Spleen (tissue), 11 donors: ENCODE results near the gene KCNJ10. TPM values are rescaled to one million over a fixed set of nuclear protein-coding genes. Genes with fewer than 3 reads are reported as not detected.

ENCODE experiments used
- DNase-seq: peaks from one replicate; pipeline ENCODE4 v3.0.0-alpha.2; 2020
- H3K27ac ChIP-seq, 8 donors: fragments of 200-600 bp; sonication (generic) in 7 of 8; 1 replicate in 4 of 8; 2 replicates in 4 of 8; pipeline versions ENCODE4 v1.5.0 to v1.8.0; 2016 to 2021; ENCODE audit warnings: inconsistent platforms in 4 of 8, mild to moderate bottlenecking in 4 of 8, moderate library complexity in 1 of 8
- H3K27me3 ChIP-seq, 7 donors: fragments of 200-600 bp; sonication (generic) in 6 of 7; replicated peaks in 1 of 7; 1 replicate in 4 of 7; 2 replicates in 3 of 7; pipeline versions ENCODE4 v1.5.0 to v1.8.0; 2016 to 2021; ENCODE audit warnings: inconsistent platforms in 3 of 7, mild to moderate bottlenecking in 1 of 7
- H3K36me3 ChIP-seq, 6 donors: fragments of 200-600 bp; sonication (generic) in 5 of 6; 1 replicate in 4 of 6; 2 replicates in 2 of 6; pipeline versions ENCODE4 v1.5.0 to v1.8.0; 2016 to 2021; ENCODE audit warnings: inconsistent platforms in 2 of 6
- H3K4me1 ChIP-seq, 6 donors: fragments of 200-600 bp; sonication (generic) in 5 of 6; 1 replicate in 3 of 6; 2 replicates in 3 of 6; pipeline versions ENCODE4 v1.5.0 to v1.8.0; 2016 to 2021; ENCODE audit warnings: inconsistent platforms in 3 of 6
- H3K4me3 ChIP-seq, 8 donors: fragments of 200-600 bp; sonication (generic) in 7 of 8; 1 replicate in 4 of 8; 2 replicates in 4 of 8; pipeline versions ENCODE4 v1.5.0 to v1.8.0; 2016 to 2021; ENCODE audit warnings: inconsistent platforms in 4 of 8, mild to moderate bottlenecking in 4 of 8, moderate library complexity in 2 of 8
- H3K9me3 ChIP-seq, 8 donors: fragments of 200-600 bp; sonication (generic) in 7 of 8; 1 replicate in 4 of 8; 2 replicates in 4 of 8; pipeline versions ENCODE4 v1.5.0 to v1.8.0; 2016 to 2021; ENCODE audit warnings: inconsistent platforms in 4 of 8
- CTCF ChIP-seq, 11 experiments: fragments of 200-600 bp in 7 of 11; fragments of 450-650 bp in 4 of 11; sonication (generic) in 4 of 11; IDR thresholded peaks in 8 of 11; conservative IDR thresholded peaks in 3 of 11; 1 replicate in 7 of 11; 2 replicates in 4 of 11; pipeline versions ENCODE4 v1.4.0 to v1.8.0; 2016 to 2021; ENCODE audit warnings: antibody characterized with exemption in 11 of 11, inconsistent platforms in 4 of 11, mild to moderate bottlenecking in 1 of 11
- POLR2A ChIP-seq, 3 donors: fragments of 450-650 bp; IDR thresholded peaks; one replicate each; pipeline ENCODE4 v1.5.1; 2017; ENCODE audit warnings: antibody characterized with exemption in 3 of 3, mild to moderate bottlenecking in 1 of 3
- POLR2AphosphoS5 ChIP-seq, 3 donors: sonication (generic); formaldehyde crosslinking; IDR thresholded peaks; one replicate each; pipeline ENCODE4 v1.5.1; 2017; ENCODE audit warnings: antibody characterized with exemption in 3 of 3
- WGBS, 5 donors: extraction: QIAGEN DNeasy Blood & Tissue Kit in 3 of 5; methylation state at CpG; one replicate each; pipeline versions ENCODE4 v1.1.5 to v1.1.7; 2013 to 2018; 5-methylcytosine and 5-hydroxymethylcytosine counted together
- intact Hi-C: fragments of 100-400 bp; cut with DNase I; formaldehyde crosslinking; loops from one replicate; pipeline ENCODE4 v1.15.0; 2023; ENCODE audit warnings: low total_unique reads
- polyA plus RNA-seq, 3 donors: library from polyadenylated mRNA; stranded (reverse); fragments of 200-250 nt; gene quantifications; one replicate each; pipeline ENCODE4 v1.2.1, GENCODE V29; 2013
- total RNA-seq, 7 donors: library from RNA; depleted of rRNA in 3 of 7; stranded (reverse); fragments of >200 nt in 3 of 7; fragmentation: NEBNext Ultra II Directional in 4 of 7; extraction: Animal tissue kit (Norgen Biotek cat#: 25700) in 4 of 7; gene quantifications; one replicate each; pipeline versions ENCODE4 v1.1.0 to v1.2.1, GENCODE V29; 2016 to 2021
- donor health status: healthy with polysubstance abuse.
- donor health status: DM: no; HTN: no; CAD: no; lungs with moderate emphysema.
- donor health status: DM: no; HTN: no; CAD: no.
- donor health status: Bipolar disorder and iron deficiency.
- donor health status: healthy.
- donor health status: DM: no; HTN: no; CAD: no.
- donor health status: DM: yes; HTN: yes; CAD: no.

KCNJ10 gene
- total and polyA plus RNA-seq, 10 donors: 3.7 to 30.8 (median 14.2) TPM

GRCh38 chr1:160031365-160032164, 38.4 kb downstream of the KCNJ10 start, which contains the start of gene PIGM:
Gene PIGM, minus strand, starts transcription at chr1:160031990. Its CDS starts 251 bp downstream, at chr1:160031739.
- peak within 1 kb of the TSS; percentile 55 to 83 (median 75) for H3K27ac ChIP-seq
- peaks cover 22 to 49% (median 31%) of the 10 kb centered on the region in 6 donors for H3K4me1 ChIP-seq
- H3K36me3 ChIP-seq: no peaks in the 10 kb centered on the region
- TF ChIP-seq CTCF (IDR thresholded peaks at IDR 0.05 in 8 of 11, conservative IDR thresholded peaks at IDR 0.05 in 3 of 11) (peak in 1 of 11 experiments; percentile 26), POLR2A (IDR thresholded peaks at IDR 0.05) (no peak), POLR2AphosphoS5 (IDR thresholded peaks at IDR 0.05) (peak; percentile 86 to 93 (median 91))
- intact Hi-C loops: no loop called here
- peak; percentile 97 for DNase-seq
- 0% methylated on average over 40 to 60 of the region's 60 CpGs for WGBS, 5 donors
- H3K27me3 ChIP-seq: no peaks in the 10 kb centered on the region
- H3K9me3 ChIP-seq: no peaks in the 10 kb centered on the region
- H3K4me3 ChIP-seq: peak within 1 kb of the TSS; percentile 79 to 86 (median 83)

GRCh38 chr1:160030657-160031364, 39.1 kb downstream of the KCNJ10 start:
- Histone ChIP-seq H3K27me3 (no peaks in the 10 kb centered on the region), H3K27ac (peak overlapping the region; percentile 55 to 83 (median 75)), H3K4me3 (peak overlapping the region; percentile 79 to 86 (median 83)), H3K36me3 (no peaks in the 10 kb centered on the region), H3K9me3 (no peaks in the 10 kb centered on the region), H3K4me1 (peaks cover 22 to 49% (median 31%) of the 10 kb centered on the region in 6 donors)
- 10 to 14% (median 12%) methylated on average over 23 of the region's 23 CpGs for WGBS, 5 donors
- DNase-seq: no peak
- TF ChIP-seq POLR2A (IDR thresholded peaks at IDR 0.05): no peak
- TF ChIP-seq POLR2AphosphoS5 (IDR thresholded peaks at IDR 0.05): no peak
- no peak for TF ChIP-seq CTCF (IDR thresholded peaks at IDR 0.05 in 8 of 11, conservative IDR thresholded peaks at IDR 0.05 in 3 of 11)
- intact Hi-C loops: no loop called here

DNA sequence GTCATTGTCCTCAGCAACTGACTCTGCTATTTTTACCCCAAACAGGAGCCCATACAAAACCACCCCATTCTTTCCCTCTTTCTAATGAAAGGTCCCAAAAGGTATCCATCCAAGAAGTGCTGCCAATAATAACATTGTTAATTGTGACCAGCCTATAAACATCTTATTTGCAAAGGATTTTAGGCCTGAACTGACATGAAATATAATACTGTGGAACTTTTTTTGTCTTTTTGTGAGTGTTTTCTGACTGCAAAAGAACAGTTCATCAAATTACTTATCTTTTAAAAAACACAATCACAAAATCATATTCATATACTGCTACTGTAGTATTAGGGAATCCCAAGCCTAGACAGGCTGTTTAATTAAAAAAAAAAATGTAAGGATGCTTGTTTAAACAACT, 41.5 kb downstream of the KCNJ10 start:
- H3K36me3 ChIP-seq: no peaks in the 10 kb centered on the region
- intact Hi-C loops: no loop called here
- no peak for DNase-seq
- H3K4me3 ChIP-seq: no peak overlapping the region
- no peak overlapping the region for H3K27ac ChIP-seq
- peaks cover 22 to 65% (median 36%) of the 10 kb centered on the region in 6 donors for H3K4me1 ChIP-seq
- TF ChIP-seq CTCF (IDR thresholded peaks at IDR 0.05 in 8 of 11, conservative IDR thresholded peaks at IDR 0.05 in 3 of 11) (no peak), POLR2AphosphoS5 (IDR thresholded peaks at IDR 0.05) (no peak), POLR2A (IDR thresholded peaks at IDR 0.05) (no peak)
- no peaks in the 10 kb centered on the region for H3K27me3 ChIP-seq
- H3K9me3 ChIP-seq: no peaks in the 10 kb centered on the region

DNA sequence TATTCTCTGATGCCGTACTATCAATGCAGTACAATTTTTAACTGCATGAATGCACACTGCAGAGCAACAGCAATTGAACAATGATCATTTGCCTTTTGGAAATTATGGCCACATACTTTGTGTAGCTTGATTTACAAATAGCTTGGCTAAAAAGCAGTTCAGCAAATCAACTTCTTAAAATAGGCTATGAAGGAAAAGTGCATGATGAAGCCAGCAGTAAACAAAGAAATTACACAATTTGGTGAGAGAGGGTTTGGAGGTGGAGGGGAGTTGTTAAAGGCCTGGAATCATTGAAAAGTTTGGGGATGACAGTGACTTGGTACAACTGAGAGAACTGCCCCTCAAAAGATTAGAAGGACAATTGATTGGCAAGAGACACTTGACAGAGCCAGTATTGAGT, 44.6 kb downstream of the KCNJ10 start:
- no peak overlapping the region for H3K27ac ChIP-seq
- 93 to 100% (median 94%) methylated on average over 1 of the region's 1 CpG for WGBS, 5 donors
- no peaks in the 10 kb centered on the region for H3K9me3 ChIP-seq
- no peaks in the 10 kb centered on the region for H3K27me3 ChIP-seq
- DNase-seq: no peak
- intact Hi-C loops: no loop called here
- no peak overlapping the region for H3K4me3 ChIP-seq
- H3K4me1 ChIP-seq: peaks cover 6 to 41% (median 19%) of the 10 kb centered on the region in 6 donors
- no peaks in the 10 kb centered on the region for H3K36me3 ChIP-seq
- TF ChIP-seq CTCF (IDR thresholded peaks at IDR 0.05 in 8 of 11, conservative IDR thresholded peaks at IDR 0.05 in 3 of 11): no peak
- no peak for TF ChIP-seq POLR2AphosphoS5 (IDR thresholded peaks at IDR 0.05)
- TF ChIP-seq POLR2A (IDR thresholded peaks at IDR 0.05): no peak
